ENCODE data around the gene CELF2.

The CELF2 gene

GRCh38 chr10:11018855-11019631 is 1.4 kb downstream of the CELF2 start (continued):
- peak; percentile 28 for TF ChIP-seq ZBTB17 (tag by site-specific recombination; IDR thresholded peaks at IDR 0.05)
- no peak for TF ChIP-seq ZNF529 (tag by site-specific recombination; IDR thresholded peaks at IDR 0.05; ENCODE audit: insufficient replicate concordance)
- TF ChIP-seq PRDM1 (tag by site-specific recombination; IDR thresholded peaks at IDR 0.05) = peak; percentile 69
- TF ChIP-seq WT1 (tag by site-specific recombination; IDR thresholded peaks at IDR 0.05) = no peak
- TF ChIP-seq ZNF335 (tag by site-specific recombination; conservative IDR thresholded peaks at IDR 0.05) = peak; percentile 79
- peak; percentile 34; the same call in 1 of the 2 replicates for TF ChIP-seq ZNF366 (tag by site-specific recombination; conservative IDR thresholded peaks at IDR 0.05)
- no peak; the same call in 1 of the 2 replicates for TF ChIP-seq PATZ1 (tag by site-specific recombination; IDR thresholded peaks at IDR 0.05)
- no peak for TF ChIP-seq ZFP3 (tag by site-specific recombination; IDR thresholded peaks at IDR 0.05; ENCODE audit: low read depth)
- TF ChIP-seq ZNF518A (tag by site-specific recombination; conservative IDR thresholded peaks at IDR 0.05; ENCODE audit: low read depth) = no peak
- TF ChIP-seq, protein P1, sequence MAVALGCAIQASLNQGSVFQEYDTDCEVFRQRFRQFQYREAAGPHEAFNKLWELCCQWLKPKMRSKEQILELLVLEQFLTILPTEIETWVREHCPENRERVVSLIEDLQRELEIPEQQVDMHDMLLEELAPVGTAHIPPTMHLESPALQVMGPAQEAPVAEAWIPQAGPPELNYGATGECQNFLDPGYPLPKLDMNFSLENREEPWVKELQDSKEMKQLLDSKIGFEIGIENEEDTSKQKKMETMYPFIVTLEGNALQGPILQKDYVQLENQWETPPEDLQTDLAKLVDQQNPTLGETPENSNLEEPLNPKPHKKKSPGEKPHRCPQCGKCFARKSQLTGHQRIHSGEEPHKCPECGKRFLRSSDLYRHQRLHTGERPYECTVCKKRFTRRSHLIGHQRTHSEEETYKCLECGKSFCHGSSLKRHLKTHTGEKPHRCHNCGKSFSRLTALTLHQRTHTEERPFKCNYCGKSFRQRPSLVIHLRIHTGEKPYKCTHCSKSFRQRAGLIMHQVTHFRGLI (tag by site-specific recombination; IDR thresholded peaks at IDR 0.05) = no peak
- no peak for TF ChIP-seq RBAK (tag by site-specific recombination; IDR thresholded peaks at IDR 0.05)
- no peak for TF ChIP-seq ZNF155 (tag by site-specific recombination; IDR thresholded peaks at IDR 0.05)
- no peak for TF ChIP-seq ZNF157 (tag by site-specific recombination; IDR thresholded peaks at IDR 0.05)
- TF ChIP-seq ZNF202 (tag by site-specific recombination; IDR thresholded peaks at IDR 0.05; ENCODE audit: borderline replicate concordance) = no peak
- TF ChIP-seq YY1 (tag by site-specific recombination; IDR thresholded peaks at IDR 0.05) = no peak
- no peak for TF ChIP-seq ZNF416 (tag by site-specific recombination; IDR thresholded peaks at IDR 0.05)
- TF ChIP-seq OVOL3 (tag by site-specific recombination; IDR thresholded peaks at IDR 0.05) = no peak
